ENCODE results near the gene RBM44.

- TF ChIP-seq POLR2A (IDR thresholded peaks at IDR 0.05), result no peak
- no peak for TF ChIP-seq CTCF (IDR thresholded peaks at IDR 0.05)
- TF ChIP-seq POLR2AphosphoS5 (IDR thresholded peaks at IDR 0.05), result no peak
- TF ChIP-seq EP300 (IDR thresholded peaks at IDR 0.05), result no peak
Measured at GRCh38 chr2:237766340-237766739, 32.2 kb upstream of the RBM44 start.
